ENCODE results near the gene SAMD1.

SAMD1 gene

DNA sequence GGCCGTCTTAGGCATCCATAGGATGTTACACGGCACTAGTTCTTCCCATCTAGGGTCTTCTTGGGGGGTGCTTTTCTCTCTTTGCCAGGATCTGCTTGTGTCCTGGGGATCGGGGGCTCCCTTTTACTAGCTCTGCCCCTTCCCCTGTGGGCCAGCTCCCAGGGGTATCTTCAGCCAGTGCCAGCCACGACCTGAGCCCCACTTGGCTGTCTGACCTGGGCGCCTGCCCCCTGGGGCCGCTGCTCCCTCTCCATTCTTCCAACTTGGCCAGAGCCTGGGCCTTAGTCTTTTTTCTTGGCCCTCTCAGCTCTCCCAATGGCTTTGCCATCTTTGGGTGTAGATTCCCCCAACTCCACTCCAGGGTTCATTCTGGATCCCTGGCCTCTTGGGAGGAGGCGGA lies 23.9 kb upstream of the SAMD1 start:
- TF ChIP-seq, protein P1, sequence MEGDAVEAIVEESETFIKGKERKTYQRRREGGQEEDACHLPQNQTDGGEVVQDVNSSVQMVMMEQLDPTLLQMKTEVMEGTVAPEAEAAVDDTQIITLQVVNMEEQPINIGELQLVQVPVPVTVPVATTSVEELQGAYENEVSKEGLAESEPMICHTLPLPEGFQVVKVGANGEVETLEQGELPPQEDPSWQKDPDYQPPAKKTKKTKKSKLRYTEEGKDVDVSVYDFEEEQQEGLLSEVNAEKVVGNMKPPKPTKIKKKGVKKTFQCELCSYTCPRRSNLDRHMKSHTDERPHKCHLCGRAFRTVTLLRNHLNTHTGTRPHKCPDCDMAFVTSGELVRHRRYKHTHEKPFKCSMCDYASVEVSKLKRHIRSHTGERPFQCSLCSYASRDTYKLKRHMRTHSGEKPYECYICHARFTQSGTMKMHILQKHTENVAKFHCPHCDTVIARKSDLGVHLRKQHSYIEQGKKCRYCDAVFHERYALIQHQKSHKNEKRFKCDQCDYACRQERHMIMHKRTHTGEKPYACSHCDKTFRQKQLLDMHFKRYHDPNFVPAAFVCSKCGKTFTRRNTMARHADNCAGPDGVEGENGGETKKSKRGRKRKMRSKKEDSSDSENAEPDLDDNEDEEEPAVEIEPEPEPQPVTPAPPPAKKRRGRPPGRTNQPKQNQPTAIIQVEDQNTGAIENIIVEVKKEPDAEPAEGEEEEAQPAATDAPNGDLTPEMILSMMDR (conservative IDR thresholded peaks at IDR 0.05; ENCODE audit: low read length): no peak
- no peak for DNase-seq (ENCODE audit: low read depth)
- no peak overlapping the region for H3K4me3 ChIP-seq (ENCODE audit: low read length)

DNA sequence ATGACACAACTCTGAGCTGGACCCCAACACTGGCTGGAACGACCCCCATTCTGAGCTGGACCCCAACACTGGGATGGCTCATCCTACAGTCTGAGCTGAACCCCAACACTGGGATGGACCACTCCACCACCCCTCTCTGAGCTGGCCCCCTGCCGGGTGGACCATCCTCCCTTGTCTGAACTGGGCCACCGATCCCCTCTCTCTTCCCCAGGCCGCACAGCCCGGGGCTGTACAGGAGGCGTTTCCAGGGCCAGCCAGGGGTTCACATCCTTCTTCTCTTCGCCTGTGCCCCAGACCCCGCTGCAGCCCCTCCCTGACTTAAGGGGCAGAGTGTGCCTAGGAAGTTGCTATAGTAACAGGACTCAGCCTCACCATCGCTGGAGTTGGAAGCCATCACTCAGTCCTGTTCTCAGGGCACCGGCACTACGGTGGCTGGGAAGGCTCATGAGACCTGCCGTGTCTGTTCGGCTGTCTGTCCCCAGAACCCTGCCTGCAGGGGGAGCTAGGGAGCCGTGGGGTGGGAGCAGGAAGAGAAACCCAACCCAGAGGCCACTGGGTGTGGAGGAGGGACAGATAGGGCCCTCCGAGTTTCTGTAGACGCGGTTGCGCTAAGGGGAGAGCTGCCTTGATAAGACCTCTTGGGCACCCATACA lies 23.3 kb upstream of the SAMD1 start:
- DNase-seq (ENCODE audit: low read depth): no peak
- TF ChIP-seq, protein P1 (conservative IDR thresholded peaks at IDR 0.05; ENCODE audit: low read length): no peak
- no peak overlapping the region for H3K4me3 ChIP-seq (ENCODE audit: low read length)

DNA sequence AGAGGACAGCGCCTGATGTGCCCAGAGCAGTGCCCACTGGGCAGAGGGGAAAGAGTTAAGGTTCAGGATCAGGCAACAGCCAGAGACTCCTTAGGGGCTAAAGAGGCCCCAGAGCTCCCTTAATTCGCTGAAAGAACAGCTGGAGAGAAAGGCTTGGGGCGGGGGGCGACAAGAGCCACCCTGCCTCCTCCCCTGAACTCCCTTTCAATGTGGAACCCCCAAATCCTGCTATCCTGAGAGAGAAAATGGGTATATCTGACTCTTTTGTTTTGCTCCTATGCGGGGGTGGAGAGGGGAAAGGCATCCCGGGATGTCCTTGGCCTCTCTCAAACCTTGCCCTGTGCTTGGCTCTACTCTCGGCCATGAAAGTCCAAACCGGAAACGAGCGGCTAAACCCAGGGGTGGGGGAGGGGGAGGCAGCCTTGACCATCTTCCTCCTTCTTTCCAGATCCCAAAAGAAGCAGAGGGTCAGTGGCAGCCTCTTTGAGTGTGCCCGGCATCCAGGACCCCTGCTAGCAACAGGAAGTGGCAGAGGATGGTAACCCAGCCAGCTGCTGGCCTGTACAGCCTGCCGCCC lies 22.3 kb upstream of the SAMD1 start:
- peak overlapping the region; percentile 24 for H3K4me3 ChIP-seq (ENCODE audit: low read length)
- DNase-seq (ENCODE audit: low read depth): no peak
- TF ChIP-seq, protein P1 (conservative IDR thresholded peaks at IDR 0.05; ENCODE audit: low read length): no peak

DNA sequence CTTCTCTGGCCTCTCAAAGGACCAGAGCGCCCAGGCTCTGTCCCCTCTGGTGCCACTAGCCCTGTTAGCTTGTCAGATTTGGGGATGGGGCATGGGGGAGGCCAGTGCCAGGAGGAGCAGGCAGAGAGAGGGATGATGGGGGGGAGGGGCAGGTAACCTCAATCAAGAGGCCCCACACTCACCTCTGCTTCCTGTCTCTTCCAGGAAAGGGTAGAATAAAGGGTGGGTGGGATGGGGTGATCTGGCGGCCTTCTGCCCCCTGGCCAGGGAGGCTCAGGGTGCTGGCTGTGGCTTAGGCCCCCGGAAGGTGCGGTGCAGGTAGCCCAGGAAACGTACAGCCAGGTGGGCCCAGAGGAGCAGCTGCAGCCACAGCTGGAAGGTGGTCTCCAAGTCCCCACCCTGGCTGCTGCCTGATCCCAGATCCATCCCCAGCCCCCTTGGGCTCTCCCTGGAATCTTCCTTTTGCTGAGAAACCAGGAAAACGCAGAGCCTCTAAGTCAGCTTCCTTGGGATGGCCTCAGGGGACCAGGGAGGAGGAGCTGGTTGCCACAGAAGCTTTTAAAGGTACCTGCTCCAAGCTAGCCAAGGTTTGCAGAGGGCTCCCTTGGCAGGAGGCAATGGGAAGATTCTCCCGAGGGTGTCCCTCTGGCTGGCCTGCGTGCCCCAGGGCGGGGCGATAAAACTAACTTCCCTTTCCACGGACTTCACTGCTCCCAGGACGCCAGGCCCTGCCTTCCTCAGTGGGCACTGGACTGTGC lies 21.7 kb upstream of the SAMD1 start:
- H3K4me3 ChIP-seq (ENCODE audit: low read length): peak overlapping the region; percentile 3; the same call in 1 of the 2 replicates
- TF ChIP-seq, protein P1 (conservative IDR thresholded peaks at IDR 0.05; ENCODE audit: low read length): no peak
- DNase-seq (ENCODE audit: low read depth): no peak

DNA sequence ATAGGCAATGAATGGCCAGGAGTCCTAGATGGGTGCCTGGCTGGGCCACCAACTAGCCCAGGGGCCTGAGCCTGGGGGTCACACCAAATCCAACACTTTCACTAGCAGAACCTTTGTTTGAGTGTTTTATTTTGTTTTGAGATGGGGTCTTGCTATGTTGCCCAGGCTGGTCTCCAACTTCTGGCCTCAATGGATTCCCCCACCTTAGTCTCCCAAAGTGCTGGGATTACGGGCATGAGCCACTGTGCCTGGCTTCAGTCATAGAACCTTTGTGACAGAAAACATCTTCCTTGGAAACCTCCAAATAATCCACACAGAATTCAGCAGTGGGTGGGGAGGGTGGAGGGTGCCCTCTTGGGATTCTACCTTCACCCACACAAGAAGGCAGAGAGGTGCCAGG lies 20.9 kb upstream of the SAMD1 start:
- TF ChIP-seq, protein P1 (conservative IDR thresholded peaks at IDR 0.05; ENCODE audit: low read length): no peak
- DNase-seq (ENCODE audit: low read depth): no peak
- H3K4me3 ChIP-seq (ENCODE audit: low read length): no peak overlapping the region

DNA sequence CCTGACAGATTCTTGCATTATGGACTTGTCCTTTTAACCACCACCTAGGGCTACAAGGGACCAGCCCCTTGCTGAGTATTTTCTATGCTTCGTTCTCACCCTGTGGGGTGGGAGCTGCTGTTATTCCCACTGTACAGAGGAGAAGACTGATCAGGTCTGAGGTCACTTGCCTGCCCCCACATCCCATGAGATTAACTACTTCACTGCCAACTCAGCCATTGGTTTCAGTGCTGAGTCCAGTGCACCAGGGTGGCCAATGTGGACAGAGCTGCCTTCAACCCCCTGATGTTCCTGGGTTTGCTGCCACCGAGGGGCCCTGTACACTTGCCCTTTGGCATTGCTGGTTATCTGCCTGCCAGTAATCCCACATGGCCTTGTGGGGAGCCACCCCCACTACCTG lies 20.1 kb upstream of the SAMD1 start:
- TF ChIP-seq, protein P1 (conservative IDR thresholded peaks at IDR 0.05; ENCODE audit: low read length): no peak

More for the DNA sequence above, 20.1 kb upstream of the SAMD1 start:
- H3K4me3 ChIP-seq (ENCODE audit: low read length): no peak overlapping the region
- DNase-seq (ENCODE audit: low read depth): no peak
